H9 (cell line): ENCODE data around the gene RHEX. TPM values are rescaled to one million over a fixed set of nuclear protein-coding genes. Genes with fewer than 3 reads are reported as not detected.

Source experiments
- DNase-seq: peaks from one replicate; pipeline ENCODE4 v3.0.0-alpha.2; 2017
- H2AFZ ChIP-seq: one replicate; pipeline ENCODE4 v1.6.1; 2013; ENCODE audit warnings: mild to moderate bottlenecking, low read length, control low read depth, moderate library complexity
- H2AK5ac ChIP-seq: 2 replicates; pipeline ENCODE4 v1.6.1; 2013; ENCODE audit warnings: low read length, control low read depth, mixed read lengths; ENCODE audit not compliant: insufficient read length
- H2BK120ac ChIP-seq: one replicate; pipeline ENCODE4 v1.6.1; 2013; ENCODE audit warnings: low read depth, mild to moderate bottlenecking, low read length, control low read depth, inconsistent platforms; ENCODE audit not compliant: poor library complexity, severe bottlenecking
- H2BK12ac ChIP-seq: 2 replicates; pipeline ENCODE4 v1.6.1; 2013; ENCODE audit warnings: low read length, control low read depth, mixed read lengths, low read depth; ENCODE audit not compliant: insufficient read length
- H2BK15ac ChIP-seq: 2 replicates; pipeline ENCODE4 v1.6.1; 2013; ENCODE audit warnings: low read depth, low read length, control low read depth
- H2BK20ac ChIP-seq: one replicate; pipeline ENCODE4 v1.6.1; 2013; ENCODE audit warnings: low read depth, mild to moderate bottlenecking, low read length, control low read depth, inconsistent platforms; ENCODE audit not compliant: poor library complexity, severe bottlenecking
- H2BK5ac ChIP-seq: 2 replicates; pipeline ENCODE4 v1.6.1; 2013; ENCODE audit warnings: low read length, control low read depth, mixed read lengths; ENCODE audit not compliant: insufficient read length
- H3K14ac ChIP-seq: 2 replicates; pipeline ENCODE4 v1.6.1; 2013; ENCODE audit warnings: low read length, control low read depth; ENCODE audit not compliant: insufficient read depth
- H3K18ac ChIP-seq: 2 replicates; pipeline ENCODE4 v1.6.1; 2013; ENCODE audit warnings: low read depth, mild to moderate bottlenecking, mixed read lengths, low read length, control low read depth; ENCODE audit not compliant: insufficient read length
- H3K23ac ChIP-seq: 2 replicates; pipeline ENCODE4 v1.6.1; 2013; ENCODE audit warnings: low read length, control low read depth, mixed read lengths, low read depth; ENCODE audit not compliant: insufficient read length
- H3K23me2 ChIP-seq: 2 replicates; pipeline ENCODE4 v1.6.1; 2013; ENCODE audit warnings: low read depth, mild to moderate bottlenecking, mixed read lengths, low read length, control low read depth; ENCODE audit not compliant: insufficient read length, poor library complexity, severe bottlenecking
- H3K27ac ChIP-seq: 2 replicates; pipeline ENCODE4 v1.5.1; 2013; ENCODE audit warnings: low read length, control low read depth, mixed read lengths, low read depth; ENCODE audit not compliant: insufficient read length
- H3K27me3 ChIP-seq: 2 replicates; pipeline ENCODE4 v1.6.1; 2013; ENCODE audit warnings: low read length, control low read depth, inconsistent platforms; ENCODE audit not compliant: insufficient read depth
- H3K4ac ChIP-seq: 2 replicates; pipeline ENCODE4 v1.6.1; 2013; ENCODE audit warnings: low read depth, mild to moderate bottlenecking, control low read depth, inconsistent platforms, low read length, moderate library complexity
- H3K4me1 ChIP-seq: 2 replicates; pipeline ENCODE4 v1.6.1; 2013; ENCODE audit warnings: low read length, control low read depth, inconsistent platforms; ENCODE audit not compliant: insufficient read depth
- H3K4me2 ChIP-seq: 2 replicates; pipeline ENCODE4 v1.6.1; 2013; ENCODE audit warnings: low read length, control low read depth, mixed read lengths; ENCODE audit not compliant: insufficient read length, insufficient read depth
- H3K56ac ChIP-seq: 2 replicates; pipeline ENCODE4 v1.6.1; 2013; ENCODE audit warnings: low read depth, mild to moderate bottlenecking, mixed read lengths, low read length, control low read depth; ENCODE audit not compliant: insufficient read length
- H3K79me1 ChIP-seq: 2 replicates; pipeline ENCODE4 v1.6.1; 2013; ENCODE audit warnings: low read depth, mild to moderate bottlenecking, moderate library complexity, low read length, control low read depth, inconsistent platforms; ENCODE audit not compliant: insufficient read depth, poor library complexity, severe bottlenecking
- H3K79me2 ChIP-seq: 2 replicates; pipeline ENCODE4 v1.6.1; 2013; ENCODE audit warnings: low read length, control low read depth, inconsistent platforms; ENCODE audit not compliant: insufficient read depth
- H3K9ac ChIP-seq: 2 replicates; pipeline ENCODE4 v1.6.1; 2013; ENCODE audit warnings: low read length, control low read depth, mixed read lengths; ENCODE audit not compliant: insufficient read length; ENCODE audit errors: extremely low read depth
- H3K9me3 ChIP-seq: one replicate; pipeline ENCODE4 v1.6.1; 2013; ENCODE audit warnings: low read depth, low read length, inconsistent platforms; ENCODE audit not compliant: control insufficient read depth
- H3T11ph ChIP-seq: one replicate; pipeline ENCODE4 v1.6.1; 2013; ENCODE audit warnings: mild to moderate bottlenecking, low read length, control low read depth, inconsistent platforms
- H4K20me1 ChIP-seq: one replicate; pipeline ENCODE4 v1.6.1; 2013; ENCODE audit not compliant: control insufficient read depth, insufficient read length, insufficient read depth
- H4K5ac ChIP-seq: 2 replicates; pipeline ENCODE4 v1.6.1; 2013; ENCODE audit warnings: low read depth, mild to moderate bottlenecking, mixed read lengths, low read length, control low read depth; ENCODE audit not compliant: insufficient read length
- H4K8ac ChIP-seq: replicated peaks from 2 replicates; pipeline ENCODE4 v1.6.1; 2013; ENCODE audit warnings: low read length, control low read depth, mixed read lengths, low read depth; ENCODE audit not compliant: insufficient read length
- H4K91ac ChIP-seq: 2 replicates; pipeline ENCODE4 v1.6.1; 2013; ENCODE audit warnings: low read depth, mild to moderate bottlenecking, moderate library complexity, mixed read lengths, low read length, control low read depth; ENCODE audit not compliant: insufficient read length
- H3K27ac Mint-ChIP-seq, 3 experiments: 2 replicates in 2 of 3; 3 replicates in 1 of 3; pipeline ENCODE4 v1.8.0; 2020 to 2021; ENCODE audit warnings: mixed read lengths in 3 of 3, mild to moderate bottlenecking in 1 of 3, moderate library complexity in 1 of 3
- H3K27me3 Mint-ChIP-seq: 2 replicates; pipeline ENCODE4 v1.8.0; 2021; ENCODE audit warnings: low read depth, mild to moderate bottlenecking, moderate library complexity, mixed read lengths
- H3K36me3 Mint-ChIP-seq, 3 experiments: 2 replicates in 2 of 3; 3 replicates in 1 of 3; pipeline ENCODE4 v1.8.0; 2020 to 2021; ENCODE audit warnings: low read depth in 3 of 3, mixed read lengths in 3 of 3; ENCODE audit not compliant: insufficient read depth in 1 of 3
- H3K4me1 Mint-ChIP-seq, 2 experiments: 2 replicates each; pipeline ENCODE4 v1.8.0; 2020; ENCODE audit warnings: mixed read lengths in 2 of 2
- H3K4me3 Mint-ChIP-seq, 2 experiments: 2 replicates in 1 of 2; 3 replicates in 1 of 2; pipeline ENCODE4 v1.8.0; 2020 to 2021; ENCODE audit warnings: mild to moderate bottlenecking in 2 of 2, mixed read lengths in 2 of 2, moderate library complexity in 1 of 2
- H3K9me3 Mint-ChIP-seq, 2 experiments: 2 replicates in 1 of 2; 3 replicates in 1 of 2; pipeline ENCODE4 v1.8.0; 2020; ENCODE audit warnings: mild to moderate bottlenecking in 2 of 2, mixed read lengths in 2 of 2, moderate library complexity in 1 of 2
- WGBS: extraction: QIAGEN DNeasy Blood & Tissue Kit; methylation state at CpG from one replicate; pipeline ENCODE4 v1.1.7; 2013; ENCODE audit warnings: missing lambda C conversion rate, low lambda C conversion rate, mixed read lengths; ENCODE audit not compliant: insufficient read length; ENCODE audit errors: extremely low coverage; 5-methylcytosine and 5-hydroxymethylcytosine counted together
- total RNA-seq: library from RNA; stranded (reverse); gene quantifications from 2 replicates; pipeline ENCODE4 v1.2.1, GENCODE V29; 2021
- TF ChIP-seq, protein P1 (sequence below): fragments of 200-600 bp; sonication (generic); conservative IDR thresholded peaks from 3 replicates; pipeline ENCODE4 v1.8.0; 2021; ENCODE audit warnings: antibody characterized with exemption, mild to moderate bottlenecking

The RHEX gene
- total RNA-seq, 1 experiment from 2014 or later = not detected

DNA sequence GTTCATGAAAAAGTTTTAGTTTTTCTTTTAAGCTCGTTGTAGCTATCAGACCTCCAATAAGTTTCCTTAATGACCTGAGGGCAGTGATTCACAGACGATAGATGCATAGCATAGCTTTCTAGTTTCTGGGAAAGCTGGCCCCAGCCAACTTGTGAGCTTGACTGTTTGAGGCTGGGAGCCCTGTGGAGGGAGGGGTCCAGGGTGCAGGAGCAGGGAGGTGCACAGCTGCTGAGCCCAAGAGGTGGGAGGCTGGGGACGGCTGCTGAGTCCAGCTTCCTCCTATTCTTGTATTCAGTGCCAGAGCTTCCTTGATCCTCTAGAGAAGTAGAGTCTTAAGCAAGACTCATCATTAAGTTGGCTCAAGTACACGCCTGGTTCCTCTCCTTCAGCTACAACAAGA lies 75.2 kb downstream of the RHEX start:
- peaks cover 3% of the 10 kb centered on the region for H3K27me3 Mint-ChIP-seq
- no peak overlapping the region for H3K9ac ChIP-seq
- no peaks in the 10 kb centered on the region for H3K79me2 ChIP-seq
- H3K9me3 Mint-ChIP-seq = peaks cover 3% of the 10 kb centered on the region in 2 experiments; a peak in 3 of 5 replicates
- no CpG with 5 or more reads among the region's 4 CpGs for WGBS
- H3K4me1 ChIP-seq = no peaks in the 10 kb centered on the region
- H3K9me3 ChIP-seq = no peaks in the 10 kb centered on the region
- H3K4me2 ChIP-seq = no peak overlapping the region
- no peak overlapping the region for H2BK5ac ChIP-seq
- H3K4me1 Mint-ChIP-seq = no peaks in the 10 kb centered on the region
- no peak for DNase-seq
- no peak overlapping the region for H2AFZ ChIP-seq
- H2AK5ac ChIP-seq = no peak overlapping the region
- H3K18ac ChIP-seq = no peak overlapping the region
- TF ChIP-seq, protein P1, sequence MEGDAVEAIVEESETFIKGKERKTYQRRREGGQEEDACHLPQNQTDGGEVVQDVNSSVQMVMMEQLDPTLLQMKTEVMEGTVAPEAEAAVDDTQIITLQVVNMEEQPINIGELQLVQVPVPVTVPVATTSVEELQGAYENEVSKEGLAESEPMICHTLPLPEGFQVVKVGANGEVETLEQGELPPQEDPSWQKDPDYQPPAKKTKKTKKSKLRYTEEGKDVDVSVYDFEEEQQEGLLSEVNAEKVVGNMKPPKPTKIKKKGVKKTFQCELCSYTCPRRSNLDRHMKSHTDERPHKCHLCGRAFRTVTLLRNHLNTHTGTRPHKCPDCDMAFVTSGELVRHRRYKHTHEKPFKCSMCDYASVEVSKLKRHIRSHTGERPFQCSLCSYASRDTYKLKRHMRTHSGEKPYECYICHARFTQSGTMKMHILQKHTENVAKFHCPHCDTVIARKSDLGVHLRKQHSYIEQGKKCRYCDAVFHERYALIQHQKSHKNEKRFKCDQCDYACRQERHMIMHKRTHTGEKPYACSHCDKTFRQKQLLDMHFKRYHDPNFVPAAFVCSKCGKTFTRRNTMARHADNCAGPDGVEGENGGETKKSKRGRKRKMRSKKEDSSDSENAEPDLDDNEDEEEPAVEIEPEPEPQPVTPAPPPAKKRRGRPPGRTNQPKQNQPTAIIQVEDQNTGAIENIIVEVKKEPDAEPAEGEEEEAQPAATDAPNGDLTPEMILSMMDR = no peak
- H3K23ac ChIP-seq = no peak overlapping the region
- no peaks in the 10 kb centered on the region for H3K23me2 ChIP-seq
- no peak overlapping the region for H3T11ph ChIP-seq
- no peak overlapping the region for H2BK120ac ChIP-seq
- no peak overlapping the region for H4K91ac ChIP-seq
- no peak overlapping the region for H2BK20ac ChIP-seq
- no peaks in the 10 kb centered on the region for H3K27me3 ChIP-seq
- H3K4ac ChIP-seq = no peak overlapping the region
- H3K4me3 Mint-ChIP-seq = no peak overlapping the region
- H3K79me1 ChIP-seq = no peaks in the 10 kb centered on the region
- no peaks in the 10 kb centered on the region for H4K20me1 ChIP-seq
- H3K27ac ChIP-seq = no peak overlapping the region
- H3K14ac ChIP-seq = no peak overlapping the region
- H3K56ac ChIP-seq = no peak overlapping the region
- no peak overlapping the region for H2BK12ac ChIP-seq
- H4K5ac ChIP-seq = no peak overlapping the region
- H2BK15ac ChIP-seq = no peak overlapping the region
- no peak overlapping the region for H3K27ac Mint-ChIP-seq
- no peak overlapping the region for H4K8ac ChIP-seq
- H3K36me3 Mint-ChIP-seq = no peaks in the 10 kb centered on the region
